ENCODE data around the gene RAB4A.

- TF ChIP-seq CTCF (conservative IDR thresholded peaks at IDR 0.05; ENCODE audit: low read length) (no peak), EZH2phosphoT487 (IDR thresholded peaks at IDR 0.05; ENCODE audit: borderline replicate concordance, low read depth, low read length) (no peak)
Observed at GRCh38 chr1:229222081-229222480, 48.8 kb upstream of the RAB4A start.

All from OCI-LY7 (cell line).